ENCODE data around the gene FPR3. TPM values are rescaled to one million over a fixed set of nuclear protein-coding genes. Genes with fewer than 3 reads are reported as not detected.

Gene FPR3
- total and polyA plus RNA-seq, 2 donors (not counting 3 experiments of a cell fraction or from before 2014, with no cell fraction given), result not detected

DNA sequence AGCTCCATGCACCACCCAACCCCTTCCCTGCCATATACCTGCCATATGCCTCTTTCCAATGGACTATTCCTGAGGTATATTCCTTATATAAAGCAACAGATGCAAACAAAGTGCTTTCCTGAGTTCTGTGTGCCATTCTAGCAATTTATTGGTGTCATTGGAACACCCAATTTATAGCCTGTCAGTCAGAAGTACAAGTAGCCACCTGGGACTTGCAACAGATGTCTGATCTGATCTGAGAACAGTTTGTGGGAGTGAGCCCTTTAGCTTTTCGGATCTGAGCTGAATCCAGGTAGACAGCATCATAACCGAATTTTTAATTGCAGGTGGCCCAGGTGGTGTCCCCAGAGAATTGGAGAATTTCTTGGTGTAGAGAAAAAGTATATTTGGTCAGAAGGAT, 963 bp upstream of the FPR3 start:
- Histone ChIP-seq H3K79me2 (ENCODE audit: control insufficient read depth, insufficient read depth, low read length) (no peaks in the 10 kb centered on the region), H4K20me1 (replicated peaks; ENCODE audit: control insufficient read depth, extremely low read depth, insufficient read depth, low read length) (no peaks in the 10 kb centered on the region), H3K9ac (replicated peaks; ENCODE audit: extremely low read depth, insufficient read depth, low read length) (no peak overlapping the region), H3K27me3 (ENCODE audit: control insufficient read depth in 2 of 2, insufficient read depth in 2 of 2, low read length in 2 of 2) (no peaks in the 10 kb centered on the region), H3K27ac (ENCODE audit: insufficient read depth, low read depth, low read length) (no peak overlapping the region), H3K4me3 (replicated peaks in 1 of 3; ENCODE audit: insufficient read depth in 1 of 3, low read depth in 1 of 3, low read length in 3 of 3) (no peak overlapping the region), H3K9me3 (replicated peaks; ENCODE audit: control insufficient read depth, insufficient read depth, low read length) (peaks cover 2% of the 10 kb centered on the region), H3K4me1 (ENCODE audit: control insufficient read depth, extremely low read depth, insufficient read depth, low read length) (no peaks in the 10 kb centered on the region), H3K4me2 (ENCODE audit: insufficient read depth, low read length) (no peak overlapping the region), H2AFZ (ENCODE audit: low read depth, low read length) (no peak overlapping the region), H3K9me1 (replicated peaks; ENCODE audit: control insufficient read depth, extremely low read depth, insufficient read depth, low read length) (no peaks in the 10 kb centered on the region), H3K36me3 (ENCODE audit: control insufficient read depth in 2 of 2, extremely low read depth in 1 of 2, insufficient read depth in 2 of 2, low read length in 2 of 2) (no peaks in the 10 kb centered on the region)
- no peak for TF ChIP-seq FOS (IDR thresholded peaks at IDR 0.05; ENCODE audit: borderline replicate concordance, insufficient read depth, low read length)
- no peak for TF ChIP-seq EZH2 (IDR thresholded peaks at IDR 0.05; ENCODE audit: borderline replicate concordance, low read depth, low read length, severe bottlenecking)
- no peak for TF ChIP-seq MYC (IDR thresholded peaks at IDR 0.05; ENCODE audit: low read depth, low read length)
- TF ChIP-seq, protein P1, sequence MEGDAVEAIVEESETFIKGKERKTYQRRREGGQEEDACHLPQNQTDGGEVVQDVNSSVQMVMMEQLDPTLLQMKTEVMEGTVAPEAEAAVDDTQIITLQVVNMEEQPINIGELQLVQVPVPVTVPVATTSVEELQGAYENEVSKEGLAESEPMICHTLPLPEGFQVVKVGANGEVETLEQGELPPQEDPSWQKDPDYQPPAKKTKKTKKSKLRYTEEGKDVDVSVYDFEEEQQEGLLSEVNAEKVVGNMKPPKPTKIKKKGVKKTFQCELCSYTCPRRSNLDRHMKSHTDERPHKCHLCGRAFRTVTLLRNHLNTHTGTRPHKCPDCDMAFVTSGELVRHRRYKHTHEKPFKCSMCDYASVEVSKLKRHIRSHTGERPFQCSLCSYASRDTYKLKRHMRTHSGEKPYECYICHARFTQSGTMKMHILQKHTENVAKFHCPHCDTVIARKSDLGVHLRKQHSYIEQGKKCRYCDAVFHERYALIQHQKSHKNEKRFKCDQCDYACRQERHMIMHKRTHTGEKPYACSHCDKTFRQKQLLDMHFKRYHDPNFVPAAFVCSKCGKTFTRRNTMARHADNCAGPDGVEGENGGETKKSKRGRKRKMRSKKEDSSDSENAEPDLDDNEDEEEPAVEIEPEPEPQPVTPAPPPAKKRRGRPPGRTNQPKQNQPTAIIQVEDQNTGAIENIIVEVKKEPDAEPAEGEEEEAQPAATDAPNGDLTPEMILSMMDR (IDR thresholded peaks at IDR 0.05; ENCODE audit: extremely low read depth in 1 of 2, insufficient read depth in 1 of 2, low read depth in 1 of 2, low read length in 2 of 2), result no peak
- no peak for TF ChIP-seq GATA2 (IDR thresholded peaks at IDR 0.05; ENCODE audit: insufficient read depth, insufficient read length, low read depth, low read length)
- ChIA-PET CTCF (no interaction called here), POLR2A (no interaction called here)
- intact Hi-C loops (cut with micrococcal nuclease), result no loop called here
- dilution Hi-C loops (cut with MboI; ENCODE audit: extremely low pct_ligation_motif_present, low sequenced_read_pairs), result no loop called here
- no TSS peak for BruUV-seq (replicated peaks)
- no peak for FAIRE-seq
- no peak for DNase-seq (ENCODE audit: low read depth, low spot score)

DNA sequence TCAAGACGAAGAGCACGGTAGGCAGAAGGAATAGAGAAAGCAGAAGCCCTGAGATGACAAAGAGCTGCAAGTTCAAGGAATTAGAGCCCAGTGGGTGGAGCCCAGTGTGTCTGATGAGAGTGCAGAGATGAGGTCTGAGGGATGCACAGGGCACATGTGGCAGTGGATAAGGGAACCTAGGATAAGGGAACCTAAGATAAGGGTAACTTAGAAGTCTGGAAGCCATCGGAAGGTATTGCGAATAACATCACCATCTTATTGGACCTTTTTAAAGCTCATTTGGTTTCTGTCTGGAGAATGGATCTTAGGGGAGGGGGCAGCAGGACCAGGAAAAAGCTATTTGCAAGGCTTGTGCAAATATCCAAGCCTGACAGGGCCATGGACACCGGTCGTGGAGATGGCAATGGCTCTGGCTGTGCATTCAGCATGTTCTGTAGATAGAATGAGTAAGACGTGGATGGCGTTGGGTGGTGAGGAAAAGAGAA, 1.3 kb downstream of the FPR3 start:
- intact Hi-C loops (cut with micrococcal nuclease), result no loop called here
- POLR2A ChIA-PET, result no interaction called here
- BruUV-seq (replicated peaks), result no TSS peak

More for the DNA sequence above, 1.3 kb downstream of the FPR3 start:
- no peaks in the 10 kb centered on the region for H4K20me1 ChIP-seq (replicated peaks; ENCODE audit: control insufficient read depth, extremely low read depth, insufficient read depth, low read length)
- H3K4me2 ChIP-seq (ENCODE audit: insufficient read depth, low read length), result no peak overlapping the region
- DNase-seq (ENCODE audit: low read depth, low spot score) (no peak), FAIRE-seq (no peak)
- CTCF ChIA-PET, result interaction anchor here (1.7 kb wide), 1 partner anchor 19 kb away, joined by 5 read pairs; no protein-coding TSS in a partner anchor
- H3K79me2 ChIP-seq (ENCODE audit: control insufficient read depth, insufficient read depth, low read length), result no peaks in the 10 kb centered on the region
- no peaks in the 10 kb centered on the region for H3K9me1 ChIP-seq (replicated peaks; ENCODE audit: control insufficient read depth, extremely low read depth, insufficient read depth, low read length)
- H3K4me3 ChIP-seq (replicated peaks in 1 of 3; ENCODE audit: insufficient read depth in 1 of 3, low read depth in 1 of 3, low read length in 3 of 3), result no peak overlapping the region
- no peak overlapping the region for H3K9ac ChIP-seq (replicated peaks; ENCODE audit: extremely low read depth, insufficient read depth, low read length)
- no peaks in the 10 kb centered on the region for H3K36me3 ChIP-seq (ENCODE audit: control insufficient read depth in 2 of 2, extremely low read depth in 1 of 2, insufficient read depth in 2 of 2, low read length in 2 of 2)
- H2AFZ ChIP-seq (ENCODE audit: low read depth, low read length), result no peak overlapping the region
- no peaks in the 10 kb centered on the region for H3K4me1 ChIP-seq (ENCODE audit: control insufficient read depth, extremely low read depth, insufficient read depth, low read length)
- H3K27ac ChIP-seq (ENCODE audit: insufficient read depth, low read depth, low read length), result no peak overlapping the region
- TF ChIP-seq MYC (IDR thresholded peaks at IDR 0.05; ENCODE audit: low read depth, low read length) (no peak), EZH2 (IDR thresholded peaks at IDR 0.05; ENCODE audit: borderline replicate concordance, low read depth, low read length, severe bottlenecking) (no peak), POLR2A (IDR thresholded peaks at IDR 0.05; ENCODE audit: low read depth, low read length) (no peak), POLR2AphosphoS5 (IDR thresholded peaks at IDR 0.05; ENCODE audit: insufficient read depth, low read depth, low read length) (no peak), FOS (IDR thresholded peaks at IDR 0.05; ENCODE audit: borderline replicate concordance, insufficient read depth, low read length) (no peak), GATA2 (IDR thresholded peaks at IDR 0.05; ENCODE audit: insufficient read depth, insufficient read length, low read depth, low read length) (no peak), JUN (IDR thresholded peaks at IDR 0.05; ENCODE audit: borderline replicate concordance, insufficient read depth, insufficient read length, low read depth) (no peak)
- TF ChIP-seq, protein P2, sequence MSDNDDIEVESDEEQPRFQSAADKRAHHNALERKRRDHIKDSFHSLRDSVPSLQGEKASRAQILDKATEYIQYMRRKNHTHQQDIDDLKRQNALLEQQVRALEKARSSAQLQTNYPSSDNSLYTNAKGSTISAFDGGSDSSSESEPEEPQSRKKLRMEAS (IDR thresholded peaks at IDR 0.05; ENCODE audit: insufficient read depth, insufficient read length), result no peak
- TF ChIP-seq, protein P1 (IDR thresholded peaks at IDR 0.05; ENCODE audit: extremely low read depth in 1 of 2, insufficient read depth in 1 of 2, low read depth in 1 of 2, low read length in 2 of 2), result no peak
- H3K27me3 ChIP-seq (ENCODE audit: control insufficient read depth in 2 of 2, insufficient read depth in 2 of 2, low read length in 2 of 2), result no peaks in the 10 kb centered on the region
- dilution Hi-C loops (cut with MboI; ENCODE audit: extremely low pct_ligation_motif_present, low sequenced_read_pairs), result no loop called here
- H3K9me3 ChIP-seq (replicated peaks; ENCODE audit: control insufficient read depth, insufficient read depth, low read length), result no peaks in the 10 kb centered on the region

All from endothelial cell of umbilical vein (primary cell).